Activated CD4-positive, alpha-beta T cell treated with anti-CD3 and anti-CD28 coated beads, Interleukin-2, Interleukin-4, amounts not matched to agents 100 ng/mL and 50 ng/mL, durations not matched to agents 16 hours and 8 hours (primary cell): ENCODE measurements around the gene XPO6.

Experiments used
- DNase-seq: peaks from one replicate; pipeline ENCODE4 v3.0.0-alpha.2; 2020; ENCODE audit warnings: low spot score

The XPO6 gene

DNA sequence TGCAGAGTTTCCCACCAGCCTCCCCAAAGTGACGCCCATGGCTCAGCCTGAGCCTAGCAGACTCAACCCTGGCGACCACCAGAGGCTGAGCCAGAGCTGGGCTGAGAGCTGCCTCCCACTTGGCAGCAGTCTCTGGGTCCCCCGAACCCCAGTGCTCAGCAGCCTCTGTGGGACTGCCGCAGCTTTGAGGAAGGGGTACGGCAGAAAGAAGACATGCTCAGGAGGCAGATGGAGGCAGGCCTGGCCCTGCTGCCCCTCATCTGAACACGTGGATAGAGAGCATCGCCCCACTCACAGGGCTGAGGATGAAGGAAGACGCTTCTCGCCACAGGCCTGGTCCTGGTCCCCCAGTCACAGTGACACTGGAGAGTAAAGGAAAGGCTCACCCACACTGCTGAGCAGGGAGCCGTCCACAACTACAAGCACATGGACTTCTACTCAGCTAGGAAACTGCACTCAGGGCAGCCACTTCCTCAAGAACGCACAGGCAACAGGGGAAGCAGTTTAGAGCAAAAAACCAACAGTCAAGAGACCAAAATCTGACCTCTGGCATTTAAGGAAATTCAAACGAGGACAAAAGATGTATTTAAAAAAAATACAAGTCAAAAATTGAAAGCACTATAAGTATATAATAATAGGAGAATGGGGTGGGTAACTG lies 103.0 kb downstream of the XPO6 start:
- no peak for DNase-seq

DNA sequence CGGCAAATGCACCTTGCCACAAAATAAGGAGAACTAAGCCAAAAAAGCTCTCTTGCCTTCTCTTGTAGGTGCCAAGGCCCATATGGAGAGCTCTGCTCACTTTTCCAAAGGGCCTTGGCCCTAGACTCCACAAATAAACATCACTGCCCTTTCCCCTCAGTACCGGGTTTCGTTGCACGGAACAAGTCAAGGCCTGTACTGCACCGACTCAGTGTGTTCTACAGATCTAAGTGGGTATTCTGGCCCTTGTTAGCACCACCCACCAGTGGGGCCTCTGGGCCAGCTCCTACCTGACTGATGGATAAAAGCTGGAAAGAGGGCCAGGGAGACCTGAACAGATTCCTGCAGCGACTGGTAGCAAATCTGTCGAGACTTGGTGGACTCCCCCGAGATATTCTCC lies 104.5 kb downstream of the XPO6 start:
- DNase-seq, result no peak

- DNase-seq, result no peak
Measured at GRCh38 chr16:28106467-28107215, 105.1 kb downstream of the XPO6 start.

DNA sequence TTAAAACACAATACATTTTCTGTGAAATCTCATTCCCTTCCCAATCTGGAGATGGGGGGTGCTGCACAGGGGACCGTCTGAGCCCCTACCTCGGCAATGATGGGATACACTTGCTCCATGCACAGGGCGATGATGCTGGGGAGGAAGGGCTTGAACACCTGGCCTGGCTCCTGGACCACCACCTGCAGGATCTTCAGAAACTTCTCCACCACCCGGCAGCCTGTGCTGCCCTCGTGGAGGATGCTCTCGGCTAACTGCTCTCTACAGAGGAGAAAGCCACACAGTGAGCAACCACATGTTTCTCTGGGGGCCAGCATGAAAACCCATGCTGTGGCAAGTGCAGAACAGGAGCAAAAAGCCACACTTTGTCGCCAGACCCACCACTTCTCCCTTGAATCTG lies 105.8 kb downstream of the XPO6 start:
- no peak for DNase-seq

GRCh38 chr16:28105297-28105696 lies 106.5 kb downstream of the XPO6 start:
- DNase-seq, result no peak

- DNase-seq, result no peak
Measured at GRCh38 chr16:28104404-28104803, 107.4 kb downstream of the XPO6 start.

- no peak for DNase-seq
Measured at GRCh38 chr16:28103516-28104170, 108.1 kb downstream of the XPO6 start.

DNA sequence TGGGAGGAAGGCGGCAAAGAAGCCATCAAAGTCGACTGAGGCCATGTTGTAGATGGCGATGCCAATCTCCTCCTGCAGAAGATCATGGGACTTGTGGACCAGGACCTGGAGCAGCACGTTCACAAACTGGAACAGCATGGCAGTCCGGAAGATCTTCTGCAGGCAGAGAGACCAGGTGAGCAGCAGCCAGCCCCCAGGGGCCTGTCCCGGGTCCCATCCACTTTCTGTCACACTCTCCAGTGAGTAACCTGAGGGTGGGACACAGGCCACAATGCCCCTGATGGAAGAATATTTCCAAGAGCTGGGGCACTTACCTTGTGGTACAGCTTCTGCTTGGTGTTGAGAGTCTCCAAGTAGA lies 110.3 kb downstream of the XPO6 start:
- no peak for DNase-seq

GRCh38 chr16:28100810-28101532 lies 110.8 kb downstream of the XPO6 start:
- no peak for DNase-seq

- no peak for DNase-seq
Measured at GRCh38 chr16:28098959-28099945, 112.5 kb downstream of the XPO6 start.

DNA sequence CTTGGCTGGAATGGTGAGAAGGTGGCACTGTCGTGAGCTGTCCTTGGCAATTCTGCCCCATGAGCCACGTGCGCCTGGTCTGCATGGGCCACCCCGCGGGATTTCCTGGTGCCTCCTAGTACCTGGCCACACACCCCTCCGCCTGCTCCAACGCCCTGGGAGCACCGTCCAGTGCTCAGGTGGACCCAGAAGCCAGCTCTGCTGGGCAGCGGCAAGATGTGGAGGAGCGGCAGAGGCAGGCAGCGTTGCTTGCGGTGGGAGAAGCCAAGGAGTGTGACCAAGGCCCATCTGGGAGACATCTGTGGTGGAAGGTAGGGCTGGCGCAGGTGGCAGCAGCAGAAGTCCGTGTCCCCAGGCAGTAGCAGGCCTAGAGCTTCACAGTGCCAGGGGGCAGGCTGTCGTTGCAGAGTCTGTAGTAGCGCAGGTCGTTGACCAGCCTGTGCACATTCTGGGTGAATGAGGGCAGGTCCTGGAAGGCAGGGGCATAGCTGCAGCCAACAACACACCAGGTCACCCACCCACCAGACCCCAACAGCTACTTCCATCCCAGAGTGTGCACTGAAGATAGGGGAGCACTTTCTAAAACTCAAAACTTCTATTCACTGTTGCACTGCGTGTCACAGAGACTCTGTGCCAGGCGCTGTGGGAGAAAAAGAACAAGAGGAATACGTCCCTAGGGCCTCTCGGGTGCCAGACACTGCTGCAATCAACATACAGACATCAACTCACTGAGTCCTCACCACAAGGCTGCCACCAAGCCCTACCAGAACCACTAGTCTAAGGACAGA lies 113.4 kb downstream of the XPO6 start:
- DNase-seq, result no peak

GRCh38 chr16:28096983-28097899 lies 114.5 kb downstream of the XPO6 start:
- DNase-seq, result no peak

- DNase-seq, result no peak
Measured at GRCh38 chr16:28093385-28093725, 118.4 kb downstream of the XPO6 start.

DNA sequence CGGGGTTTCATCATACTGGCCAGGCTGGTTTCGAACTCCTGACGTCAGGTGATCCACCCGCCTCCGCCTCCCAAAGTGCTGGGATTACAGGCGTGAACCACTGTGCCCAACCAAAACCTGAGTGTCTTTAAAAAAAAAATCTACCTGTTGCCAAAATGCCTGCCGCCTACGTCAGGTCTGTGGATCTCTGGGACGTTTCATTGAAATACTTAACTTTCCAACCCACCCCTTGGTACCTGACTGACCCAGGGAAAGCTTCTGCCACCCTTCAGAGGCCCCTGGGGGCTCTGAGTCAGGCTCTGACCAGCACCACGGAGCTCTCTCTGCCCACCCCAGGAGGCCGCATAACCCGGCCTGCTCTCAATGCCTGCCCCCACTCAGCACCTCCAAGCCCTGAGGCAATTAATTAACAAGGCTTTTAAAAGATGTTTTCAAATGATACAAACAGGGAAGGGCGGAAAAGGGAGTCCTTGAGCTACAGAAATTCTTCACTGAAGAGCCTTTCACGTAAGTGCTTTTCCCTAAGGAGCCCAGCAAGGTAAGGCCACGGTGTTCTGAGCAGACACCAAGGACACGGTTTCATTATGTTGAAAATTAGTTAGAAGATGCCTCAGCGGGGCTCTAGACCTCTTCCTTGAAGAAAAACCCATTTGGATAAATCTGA lies 118.9 kb downstream of the XPO6 start:
- no peak for DNase-seq

DNA sequence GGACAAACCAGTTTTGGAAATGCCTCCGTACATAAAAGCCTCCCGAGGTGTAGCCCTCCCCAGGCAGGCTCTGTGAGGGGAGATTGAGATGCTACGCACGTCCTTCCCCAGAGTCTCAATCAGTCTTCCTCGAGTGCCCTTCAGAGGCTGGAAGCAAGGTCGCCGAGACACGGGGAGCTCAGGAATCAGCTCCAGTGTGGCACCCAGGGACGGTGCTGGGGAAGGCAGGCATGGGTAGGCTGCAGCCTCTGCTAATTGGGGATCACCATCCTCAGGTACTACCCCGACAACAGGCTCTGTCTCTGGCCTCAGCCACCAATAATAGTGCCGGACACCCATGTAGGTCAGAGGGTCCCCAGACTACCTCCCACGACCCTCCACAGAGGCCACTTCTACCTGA lies 120.1 kb downstream of the XPO6 start:
- DNase-seq, result no peak

- DNase-seq, result no peak
Measured at GRCh38 chr16:28090646-28091377, 121.0 kb downstream of the XPO6 start.

GRCh38 chr16:28089992-28090365 lies 121.8 kb downstream of the XPO6 start:
- no peak for DNase-seq

DNA sequence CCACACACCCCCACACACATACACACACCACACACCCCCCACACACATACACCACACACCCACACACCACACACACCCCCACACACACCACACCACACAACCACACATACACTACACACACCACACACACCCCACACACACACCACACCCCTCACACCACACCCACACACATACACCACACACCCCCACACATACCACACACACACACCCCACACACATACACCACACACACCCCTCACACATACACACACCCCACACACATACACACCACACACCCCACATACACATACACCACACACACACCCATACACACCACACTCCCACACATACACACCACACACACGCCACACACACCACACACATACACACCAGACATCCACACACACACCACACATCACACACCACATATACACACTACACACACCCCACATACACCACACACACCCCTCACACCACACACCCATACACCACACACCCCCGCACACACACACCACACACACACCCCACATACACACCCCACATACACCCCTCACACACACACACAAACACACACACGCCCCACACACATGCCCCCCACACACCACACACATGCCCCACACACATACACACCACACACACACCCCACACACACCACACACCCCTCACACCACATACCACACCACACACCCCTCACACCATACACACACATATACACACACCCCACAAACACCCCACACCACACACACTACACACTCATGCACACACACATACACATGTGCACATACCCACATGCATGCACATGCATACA lies 122.4 kb downstream of the XPO6 start:
- DNase-seq, result no peak
